Natural killer cell treated with Interleukin-12 subunit alpha and Interleukin-12 subunit beta and Interleukin-15 and Interleukin-18, amount 100 ng/mL, for 72 hours (primary cell): Measurements from ENCODE around the gene U2AF1L4. TPM values are rescaled to one million over a fixed set of nuclear protein-coding genes. Genes with fewer than 3 reads are reported as not detected.
"Not testable (repeated sequence)": the region's sequence is repeated elsewhere in the genome, so short reads cannot be mapped to it uniquely, and the experiment has no call there.

Experiments used
- ATAC-seq, 2 donors: fragments of 150-1000 bp; cut with Tn5 transposase in 1 of 2; sonication (Bioruptor Pico), chemical (Tn5 transposase) in 1 of 2; 2 replicates each; pipeline ENCODE4 v1.10.0; 2021
- DNase-seq: peaks from one replicate; pipeline ENCODE4 v3.0.0; 2022; ENCODE audit warnings: low spot score
- H3K27ac Mint-ChIP-seq, 2 donors: 1 replicate in 1 of 2; 2 replicates in 1 of 2; pipeline ENCODE4 v1.8.0; 2022; ENCODE audit warnings: mixed read lengths in 2 of 2, mild to moderate bottlenecking in 1 of 2, moderate library complexity in 1 of 2
- H3K27me3 Mint-ChIP-seq, 2 donors: 1 replicate in 1 of 2; 2 replicates in 1 of 2; pipeline ENCODE4 v1.8.0; 2022; ENCODE audit warnings: mixed read lengths in 2 of 2
- H3K36me3 Mint-ChIP-seq: one replicate; pipeline ENCODE4 v1.8.0; 2022; ENCODE audit warnings: mixed read lengths
- H3K4me1 Mint-ChIP-seq, 2 donors: 1 replicate in 1 of 2; 2 replicates in 1 of 2; pipeline ENCODE4 v1.8.0; 2022; ENCODE audit warnings: low read depth in 2 of 2, mixed read lengths in 2 of 2, mild to moderate bottlenecking in 1 of 2
- H3K4me3 Mint-ChIP-seq: one replicate; pipeline ENCODE4 v1.8.0; 2022; ENCODE audit warnings: mixed read lengths
- H3K9me3 Mint-ChIP-seq: 2 replicates; pipeline ENCODE4 v1.8.0; 2022; ENCODE audit warnings: mixed read lengths
- total RNA-seq, 2 donors: library from RNA; stranded (reverse); gene quantifications; one replicate each; pipeline ENCODE4 v1.2.3, GENCODE V29; 2022

The U2AF1L4 gene
- total RNA-seq, 2 donors from 2014 or later = 17.0 to 19.1 TPM

DNA sequence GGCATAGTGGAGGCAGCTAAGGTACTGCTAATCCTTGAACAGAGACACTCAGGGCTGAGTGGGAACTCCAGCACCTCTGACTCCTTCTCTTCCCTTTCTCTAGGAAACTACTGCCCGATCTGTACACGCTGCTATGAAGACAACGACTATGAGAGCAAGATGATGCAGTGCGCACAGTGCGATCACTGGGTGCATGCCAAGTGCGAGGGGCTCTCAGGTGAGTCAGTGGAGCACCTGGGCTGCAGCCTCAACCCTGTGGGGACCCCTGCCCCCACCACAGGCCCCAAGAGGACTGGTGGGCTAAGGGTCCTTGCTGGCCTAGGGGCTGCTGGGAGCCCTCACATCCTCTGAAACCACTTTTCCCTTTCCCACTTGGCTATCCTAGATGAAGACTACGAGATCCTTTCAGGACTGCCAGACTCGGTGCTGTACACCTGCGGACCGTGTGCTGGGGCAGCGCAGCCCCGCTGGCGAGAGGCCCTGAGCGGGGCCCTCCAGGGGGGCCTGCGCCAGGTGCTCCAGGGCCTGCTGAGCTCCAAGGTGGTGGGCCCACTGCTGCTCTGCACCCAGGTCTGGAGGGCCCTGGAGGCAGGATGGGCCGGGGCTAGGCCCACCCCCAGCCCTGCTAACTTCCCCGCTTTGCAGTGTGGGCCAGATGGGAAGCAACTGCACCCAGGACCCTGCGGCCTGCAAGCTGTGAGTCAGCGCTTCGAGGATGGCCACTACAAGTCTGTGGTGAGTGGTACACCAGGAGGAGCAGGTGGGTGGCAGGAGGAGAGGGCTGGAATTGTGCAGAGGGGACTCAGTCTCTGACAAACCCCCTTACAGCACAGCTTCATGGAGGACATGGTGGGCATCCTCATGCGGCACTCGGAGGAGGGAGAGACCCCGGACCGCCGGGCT is 17.9 kb downstream of the U2AF1L4 start:
- Mint-ChIP-seq H3K4me3 (no peak overlapping the region), H3K4me1 (peaks cover 0 to 31% of the 10 kb centered on the region in 2 donors), H3K27ac (no peak overlapping the region), H3K27me3 (no peaks in the 10 kb centered on the region), H3K36me3 (peaks cover 19% of the 10 kb centered on the region), H3K9me3 (no peaks in the 10 kb centered on the region)
- no peak for DNase-seq
- no peak for ATAC-seq

- no peaks in the 10 kb centered on the region for H3K9me3 Mint-ChIP-seq
- H3K27ac Mint-ChIP-seq = no peak overlapping the region
- DNase-seq = no peak
- H3K4me1 Mint-ChIP-seq = peaks cover 6 to 32% of the 10 kb centered on the region in 2 donors
- H3K36me3 Mint-ChIP-seq = peaks cover 15% of the 10 kb centered on the region
- H3K27me3 Mint-ChIP-seq = no peaks in the 10 kb centered on the region
- ATAC-seq = no peak
- no peak overlapping the region for H3K4me3 Mint-ChIP-seq
Measured at GRCh38 chr19:35725216-35725861, 19.9 kb downstream of the U2AF1L4 start.

DNA sequence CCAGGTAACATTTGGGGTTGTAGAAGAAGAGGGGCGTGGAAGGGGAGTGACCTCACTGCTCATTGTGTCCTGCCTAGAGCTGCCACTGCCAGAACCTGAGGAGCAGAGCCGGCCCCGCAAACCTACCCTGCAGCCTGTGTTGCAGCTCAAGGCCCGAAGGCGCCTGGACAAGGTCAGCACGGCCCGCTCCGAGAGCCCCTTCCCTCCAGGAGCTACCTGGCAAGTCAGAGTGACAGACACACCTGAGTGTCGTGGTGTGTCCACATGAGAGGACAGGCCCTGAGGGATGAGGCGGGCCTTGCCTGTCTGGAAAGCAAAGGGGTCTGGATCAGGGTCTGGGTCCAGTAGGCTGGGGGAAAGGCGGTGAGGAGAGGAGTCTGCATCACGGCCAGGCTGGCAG is 20.7 kb downstream of the U2AF1L4 start:
- Mint-ChIP-seq H3K4me3 (no peak overlapping the region), H3K36me3 (peaks cover 19% of the 10 kb centered on the region), H3K9me3 (no peaks in the 10 kb centered on the region), H3K27me3 (no peaks in the 10 kb centered on the region), H3K27ac (no peak overlapping the region), H3K4me1 (peaks cover 11 to 37% of the 10 kb centered on the region in 2 donors)
- DNase-seq (no peak), ATAC-seq (no peak)

DNA sequence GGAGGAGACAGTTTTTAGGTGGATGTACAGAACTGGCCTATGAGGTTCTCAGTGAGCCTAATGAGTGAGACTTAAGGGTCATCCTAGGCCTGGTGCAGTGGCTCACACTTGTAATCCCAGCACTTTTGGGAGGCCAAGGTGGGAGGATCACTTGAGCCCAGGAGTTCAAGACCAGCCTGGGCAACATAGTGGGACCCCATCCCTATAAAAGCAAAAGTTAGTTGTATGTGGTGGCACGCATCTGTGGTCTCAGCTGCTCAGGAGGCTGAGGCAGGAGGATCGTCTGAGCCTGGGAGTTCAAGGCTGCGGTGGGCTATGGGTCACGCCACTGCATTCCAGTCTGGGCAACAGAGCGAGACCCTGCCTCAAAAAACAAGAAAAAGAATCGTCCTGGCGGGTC is 21.1 kb downstream of the U2AF1L4 start:
- not testable (repeated sequence) for H3K27me3 Mint-ChIP-seq, H3K4me3 Mint-ChIP-seq, ATAC-seq, H3K9me3 Mint-ChIP-seq, DNase-seq
- peaks cover 15 to 41% of the 10 kb centered on the region in 2 donors for H3K4me1 Mint-ChIP-seq
- H3K27ac Mint-ChIP-seq = peak overlapping the region in 1 of 2 donors; percentile 68
- H3K36me3 Mint-ChIP-seq = peaks cover 19% of the 10 kb centered on the region

GRCh38 chr19:35723671-35724070 is 21.5 kb downstream of the U2AF1L4 start:
- no peaks in the 10 kb centered on the region for H3K27me3 Mint-ChIP-seq
- ATAC-seq = no peak
- peaks cover 15 to 43% of the 10 kb centered on the region in 2 donors for H3K4me1 Mint-ChIP-seq
- DNase-seq = no peak
- H3K36me3 Mint-ChIP-seq = peaks cover 19% of the 10 kb centered on the region
- H3K9me3 Mint-ChIP-seq = no peaks in the 10 kb centered on the region
- H3K27ac Mint-ChIP-seq = peak overlapping the region in 1 of 2 donors; percentile 68
- H3K4me3 Mint-ChIP-seq = no peak overlapping the region

- ATAC-seq = no peak
- Mint-ChIP-seq H3K27me3 (no peaks in the 10 kb centered on the region), H3K36me3 (peaks cover 19% of the 10 kb centered on the region), H3K4me1 (peaks cover 15 to 35% of the 10 kb centered on the region in 2 donors), H3K4me3 (no peak overlapping the region), H3K9me3 (no peaks in the 10 kb centered on the region), H3K27ac (no peak overlapping the region)
- DNase-seq = no peak
Measured at GRCh38 chr19:35722897-35723296, 22.3 kb downstream of the U2AF1L4 start.

DNA sequence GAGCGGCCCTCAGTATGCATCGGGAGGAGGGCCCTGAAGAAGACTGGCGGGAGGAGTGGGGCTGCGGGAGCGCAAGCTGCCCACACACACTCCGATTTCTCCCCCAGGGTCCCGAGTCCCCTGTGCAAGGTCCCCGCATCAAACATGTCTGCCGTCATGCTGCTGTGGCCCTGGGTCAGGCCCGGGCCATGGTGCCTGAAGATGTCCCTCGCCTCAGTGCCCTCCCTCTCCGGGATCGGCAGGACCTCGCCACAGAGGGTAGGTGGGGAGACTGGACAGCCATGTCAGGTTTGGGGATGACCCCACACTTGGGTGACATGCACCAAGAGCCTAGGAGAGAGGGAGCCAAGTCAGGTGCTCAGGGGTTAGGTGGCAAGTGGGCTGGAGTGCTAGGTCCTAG is 22.8 kb downstream of the U2AF1L4 start:
- H3K4me1 Mint-ChIP-seq = peaks cover 15 to 35% of the 10 kb centered on the region in 2 donors
- no peak for DNase-seq
- H3K9me3 Mint-ChIP-seq = no peaks in the 10 kb centered on the region
- peak overlapping the region in 1 of 2 donors; percentile 50 for H3K27ac Mint-ChIP-seq
- peaks cover 19% of the 10 kb centered on the region for H3K36me3 Mint-ChIP-seq
- no peaks in the 10 kb centered on the region for H3K27me3 Mint-ChIP-seq
- no peak for ATAC-seq
- no peak overlapping the region for H3K4me3 Mint-ChIP-seq

GRCh38 chr19:35721374-35721773 is 23.8 kb downstream of the U2AF1L4 start:
- ATAC-seq = no peak
- Mint-ChIP-seq H3K36me3 (peaks cover 24% of the 10 kb centered on the region), H3K27ac (peak overlapping the region in 1 of 2 donors; percentile 54), H3K4me1 (peaks cover 20 to 41% of the 10 kb centered on the region in 2 donors), H3K27me3 (no peaks in the 10 kb centered on the region), H3K4me3 (no peak overlapping the region), H3K9me3 (no peaks in the 10 kb centered on the region)
- no peak for DNase-seq

DNA sequence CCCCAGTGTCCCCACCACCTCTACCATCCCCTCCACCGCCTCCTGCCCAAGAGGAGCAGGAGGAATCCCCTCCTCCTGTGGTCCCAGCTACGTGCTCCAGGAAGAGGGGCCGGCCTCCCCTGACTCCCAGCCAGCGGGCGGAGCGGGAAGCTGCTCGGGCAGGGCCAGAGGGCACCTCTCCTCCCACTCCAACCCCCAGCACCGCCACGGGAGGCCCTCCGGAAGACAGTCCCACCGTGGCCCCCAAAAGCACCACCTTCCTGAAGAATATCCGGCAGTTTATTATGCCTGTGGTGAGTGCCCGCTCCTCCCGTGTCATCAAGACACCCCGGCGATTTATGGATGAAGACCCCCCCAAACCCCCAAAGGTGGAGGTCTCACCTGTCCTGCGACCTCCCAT is 24.6 kb downstream of the U2AF1L4 start:
- H3K4me3 Mint-ChIP-seq = no peak overlapping the region
- no peaks in the 10 kb centered on the region for H3K27me3 Mint-ChIP-seq
- peaks cover 22% of the 10 kb centered on the region for H3K36me3 Mint-ChIP-seq
- peaks cover 23 to 40% of the 10 kb centered on the region in 2 donors for H3K4me1 Mint-ChIP-seq
- no peak for ATAC-seq
- no peaks in the 10 kb centered on the region for H3K9me3 Mint-ChIP-seq
- DNase-seq = no peak
- H3K27ac Mint-ChIP-seq = peak overlapping the region; percentile 54 to 80

DNA sequence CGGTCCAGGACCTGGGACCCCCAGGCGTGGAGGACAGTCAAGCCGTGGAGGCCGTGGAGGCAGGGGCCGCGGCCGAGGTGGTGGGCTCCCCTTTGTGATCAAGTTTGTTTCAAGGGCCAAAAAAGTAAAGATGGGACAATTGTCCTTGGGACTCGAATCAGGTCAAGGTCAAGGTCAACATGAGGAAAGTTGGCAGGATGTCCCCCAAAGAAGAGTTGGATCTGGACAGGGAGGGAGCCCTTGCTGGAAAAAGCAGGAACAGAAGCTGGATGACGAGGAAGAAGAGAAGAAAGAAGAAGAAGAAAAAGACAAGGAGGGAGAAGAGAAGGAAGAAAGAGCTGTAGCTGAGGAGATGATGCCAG is 25.1 kb downstream of the U2AF1L4 start:
- Mint-ChIP-seq H3K4me1 (peaks cover 24 to 40% of the 10 kb centered on the region in 2 donors), H3K27me3 (no peaks in the 10 kb centered on the region), H3K9me3 (no peaks in the 10 kb centered on the region), H3K27ac (peak overlapping the region; percentile 53 to 80), H3K36me3 (peaks cover 22% of the 10 kb centered on the region), H3K4me3 (peak overlapping the region; percentile 69)
- ATAC-seq (no peak), DNase-seq (no peak)

GRCh38 chr19:35719402-35720162 is 25.6 kb downstream of the U2AF1L4 start:
- DNase-seq (no peak), ATAC-seq (no peak)
- peaks cover 29 to 45% of the 10 kb centered on the region in 2 donors for H3K4me1 Mint-ChIP-seq
- peak overlapping the region; percentile 80 to 86 for H3K27ac Mint-ChIP-seq
- peaks cover 27% of the 10 kb centered on the region for H3K36me3 Mint-ChIP-seq
- H3K4me3 Mint-ChIP-seq = peak overlapping the region; percentile 87
- H3K27me3 Mint-ChIP-seq = no peaks in the 10 kb centered on the region
- H3K9me3 Mint-ChIP-seq = no peaks in the 10 kb centered on the region

DNA sequence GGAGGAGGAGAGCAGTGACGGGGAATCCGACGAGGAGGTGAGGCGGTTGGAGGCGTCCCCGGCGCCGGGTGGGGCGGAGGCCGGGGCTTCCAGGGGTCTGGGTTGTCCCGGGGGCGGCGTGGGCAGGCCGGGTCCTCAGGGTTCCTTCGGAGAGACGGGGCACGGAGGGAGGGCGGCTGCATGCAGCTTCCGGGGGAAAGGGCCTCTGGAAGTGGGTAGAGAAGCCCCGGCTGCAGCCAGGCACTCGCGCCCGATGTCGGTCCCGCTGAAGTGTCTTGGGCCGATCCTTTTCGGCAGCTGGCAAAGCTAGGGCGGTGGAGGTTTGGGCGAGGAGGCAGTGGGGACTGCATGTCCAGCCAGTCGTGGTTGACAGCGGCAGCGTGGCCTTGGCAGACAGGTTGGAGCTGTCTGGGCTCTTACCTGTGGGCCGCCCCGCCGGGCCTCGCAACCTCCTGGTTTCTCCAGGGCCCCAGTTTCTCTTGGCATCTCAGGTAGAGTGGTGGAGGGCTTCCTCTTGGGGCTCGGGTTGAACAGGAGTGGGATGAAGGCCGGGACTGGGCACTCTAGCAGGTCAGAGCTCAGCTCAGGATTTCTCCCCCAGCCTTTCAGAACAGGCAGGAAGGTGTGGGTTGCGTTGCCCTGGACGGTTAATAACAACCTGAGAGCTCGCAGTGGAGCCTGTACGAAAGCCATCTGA is 26.7 kb downstream of the U2AF1L4 start:
- Mint-ChIP-seq H3K36me3 (peaks cover 34% of the 10 kb centered on the region), H3K4me3 (peak overlapping the region; percentile 87), H3K27me3 (no peaks in the 10 kb centered on the region), H3K4me1 (peaks cover 40 to 51% of the 10 kb centered on the region in 2 donors), H3K9me3 (no peaks in the 10 kb centered on the region), H3K27ac (peak overlapping the region; percentile 80 to 86)
- ATAC-seq = peak in 1 of 2 donors; percentile 11
- peak; percentile 72 for DNase-seq

GRCh38 chr19:35717665-35718344 is 27.4 kb downstream of the U2AF1L4 start, which contains the start of gene KMT2B:
Gene KMT2B, plus strand, starts transcription at chr19:35718003. Its CDS starts 16 bp downstream, at chr19:35718019.
- no peaks in the 10 kb centered on the region for H3K9me3 Mint-ChIP-seq
- peak within 1 kb of the TSS; percentile 96 to 99 for H3K27ac Mint-ChIP-seq
- H3K36me3 Mint-ChIP-seq = peaks cover 31% of the 10 kb centered on the region
- H3K27me3 Mint-ChIP-seq = no peaks in the 10 kb centered on the region
- H3K4me3 Mint-ChIP-seq = peak within 1 kb of the TSS; percentile 98
- DNase-seq (peak; percentile 97), ATAC-seq (peak in 1 of 2 donors; percentile 71)
- peaks cover 44 to 53% of the 10 kb centered on the region in 2 donors for H3K4me1 Mint-ChIP-seq
